SK-N-SH treated with all-trans-retinoic acid at 6 μM for 48 hours (cell line): ENCODE measurements around the gene AAGAB.
"Not testable (repeated sequence)": the region's sequence is repeated elsewhere in the genome, so short reads cannot be mapped to it uniquely, and the experiment has no call there.

Experiments
- ATAC-seq: fragments of 200-7000 bp; cut with Tn5 transposase; 3 replicates; pipeline ENCODE4 v1.9.1; 2020; ENCODE audit warnings: mild to moderate bottlenecking, moderate library complexity
- ARNTL ChIP-seq: fragments of 450-650 bp; formaldehyde crosslinking; IDR thresholded peaks from 2 replicates; pipeline ENCODE4 v1.5.0; 2020; ENCODE audit warnings: low read depth, mild to moderate bottlenecking, moderate library complexity, borderline replicate concordance
- BACH2 ChIP-seq: fragments of 250-450 bp; sonication (Bioruptor Pico); IDR thresholded peaks from 2 replicates; pipeline ENCODE4 v1.9.0; 2021; ENCODE audit warnings: mild to moderate bottlenecking, borderline replicate concordance
- CREB5 ChIP-seq: fragments of 250-450 bp; sonication (Bioruptor Pico); IDR thresholded peaks from 2 replicates; pipeline ENCODE4 v1.5.1; 2020; ENCODE audit warnings: low read depth, mild to moderate bottlenecking, moderate library complexity
- CSDC2 ChIP-seq: fragments of 250-450 bp; sonication (Bioruptor Pico); IDR thresholded peaks from 2 replicates; pipeline ENCODE4 v1.5.0; 2020; ENCODE audit warnings: mild to moderate bottlenecking, moderate library complexity
- GLIS3 ChIP-seq: fragments of 250-450 bp; sonication (Bioruptor Pico); IDR thresholded peaks from 2 replicates; pipeline ENCODE4 v1.5.0; 2020; ENCODE audit warnings: mild to moderate bottlenecking, moderate library complexity
- OSR1 ChIP-seq: fragments of 250-450 bp; sonication (Bioruptor Pico); IDR thresholded peaks from 2 replicates; pipeline ENCODE4 v1.8.0; 2022; ENCODE audit warnings: moderate library complexity, mild to moderate bottlenecking, inconsistent platforms
- PATZ1 ChIP-seq: fragments of 250-450 bp; sonication (Bioruptor Pico); IDR thresholded peaks from 2 replicates; pipeline ENCODE4 v1.8.0; 2020; ENCODE audit warnings: mild to moderate bottlenecking, moderate library complexity, borderline replicate concordance
- POU6F1 ChIP-seq: fragments of 250-450 bp; sonication (Bioruptor Pico); IDR thresholded peaks from 2 replicates; pipeline ENCODE4 v1.8.0; 2021; ENCODE audit warnings: low read depth, mild to moderate bottlenecking, moderate library complexity, borderline replicate concordance
- PPARA ChIP-seq: fragments of 250-450 bp; sonication (Bioruptor Pico); IDR thresholded peaks from 2 replicates; pipeline ENCODE4 v1.5.0; 2020; ENCODE audit warnings: mild to moderate bottlenecking, borderline replicate concordance
- SNAI2 ChIP-seq: fragments of 250-450 bp; sonication (Bioruptor Pico); IDR thresholded peaks from 2 replicates; pipeline ENCODE4 v1.5.0; 2020; ENCODE audit warnings: mild to moderate bottlenecking, moderate library complexity
- TCF4 ChIP-seq: fragments of 250-450 bp; sonication (Bioruptor Pico); IDR thresholded peaks from 2 replicates; pipeline ENCODE4 v1.8.0; 2021; ENCODE audit warnings: mild to moderate bottlenecking, moderate library complexity, borderline replicate concordance
- TOX ChIP-seq: fragments of 250-450 bp; sonication (Bioruptor Pico); IDR thresholded peaks from 2 replicates; pipeline ENCODE4 v1.8.0; 2021; ENCODE audit warnings: mild to moderate bottlenecking, moderate library complexity, borderline replicate concordance
- TSHZ2 ChIP-seq: fragments of 250-450 bp; sonication (Bioruptor Pico); IDR thresholded peaks from 2 replicates; pipeline ENCODE4 v1.5.0; 2020; ENCODE audit warnings: mild to moderate bottlenecking, moderate library complexity
- ZC3H10 ChIP-seq: fragments of 250-450 bp; sonication (Bioruptor Pico); IDR thresholded peaks from 2 replicates; pipeline ENCODE4 v1.5.1; 2021; ENCODE audit warnings: mild to moderate bottlenecking, moderate library complexity
- ZFP30 ChIP-seq: fragments of 450-650 bp; formaldehyde crosslinking; IDR thresholded peaks from 2 replicates; pipeline ENCODE4 v1.5.0; 2022; ENCODE audit warnings: mild to moderate bottlenecking, moderate library complexity
- ZNF565 ChIP-seq: fragments of 450-650 bp; formaldehyde crosslinking; conservative IDR thresholded peaks from 2 replicates; pipeline ENCODE4 v1.5.0; 2020; ENCODE audit warnings: low read depth, mild to moderate bottlenecking, moderate library complexity
- ZNF8 ChIP-seq: fragments of 450-650 bp; formaldehyde crosslinking; IDR thresholded peaks from 2 replicates; pipeline ENCODE4 v1.5.0; 2020; ENCODE audit warnings: mild to moderate bottlenecking, moderate library complexity
- TF ChIP-seq, protein P1 (sequence below): fragments of 250-450 bp; sonication (Bioruptor Pico); IDR thresholded peaks from 2 replicates; pipeline ENCODE4 v1.5.1; 2021; ENCODE audit warnings: mild to moderate bottlenecking, moderate library complexity

Gene AAGAB

DNA sequence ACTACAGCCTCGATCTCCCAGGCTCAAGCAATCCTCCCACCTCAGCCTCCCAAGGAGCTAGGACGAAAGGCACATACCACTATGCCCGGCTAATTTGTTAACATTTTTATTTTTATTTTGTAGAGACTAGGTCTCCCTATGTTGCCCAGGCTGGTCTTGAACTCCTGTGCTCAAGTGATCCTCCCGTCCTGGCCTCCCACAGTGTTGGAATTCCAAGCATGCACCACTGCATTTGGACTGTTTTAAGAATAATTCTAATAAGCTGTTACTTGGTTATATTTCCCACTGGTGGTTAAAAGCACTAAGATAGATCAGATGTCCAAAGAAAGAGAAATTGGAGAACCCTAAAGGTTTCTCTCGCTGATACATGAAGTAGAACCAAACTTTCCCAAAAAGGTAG is 3.1 kb downstream of the AAGAB start:
- no peak for ATAC-seq
- TF ChIP-seq BACH2 (CRISPR knock-in tag) (no peak), GLIS3 (no peak), POU6F1 (CRISPR knock-in tag) (no peak), ZFP30 (CRISPR knock-in tag) (no peak), PATZ1 (CRISPR knock-in tag) (no peak), TCF4 (CRISPR knock-in tag) (no peak), PPARA (CRISPR knock-in tag) (no peak), ZNF8 (CRISPR knock-in tag) (no peak), TSHZ2 (CRISPR knock-in tag) (no peak), OSR1 (no peak), ZC3H10 (no peak)

DNA sequence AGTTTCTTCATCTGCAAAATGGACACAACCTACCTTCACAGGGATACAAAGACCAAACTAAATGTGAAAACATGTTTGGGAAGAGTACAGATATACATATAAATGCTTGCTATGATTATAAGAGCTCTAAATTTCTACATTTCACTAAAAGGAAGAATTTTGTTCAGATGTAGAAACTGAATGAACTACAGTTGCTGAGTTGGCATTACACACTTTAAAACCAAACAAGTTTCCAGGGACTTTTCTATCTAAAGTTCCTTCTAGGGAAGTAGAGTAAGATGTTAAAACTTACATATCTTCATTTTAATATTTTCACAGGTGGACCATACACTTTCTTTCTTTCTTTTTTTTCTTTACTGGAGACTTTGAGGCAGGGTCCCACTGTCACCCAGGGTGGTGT is 4.6 kb downstream of the AAGAB start:
- no peak for ATAC-seq
- TF ChIP-seq, protein P1, sequence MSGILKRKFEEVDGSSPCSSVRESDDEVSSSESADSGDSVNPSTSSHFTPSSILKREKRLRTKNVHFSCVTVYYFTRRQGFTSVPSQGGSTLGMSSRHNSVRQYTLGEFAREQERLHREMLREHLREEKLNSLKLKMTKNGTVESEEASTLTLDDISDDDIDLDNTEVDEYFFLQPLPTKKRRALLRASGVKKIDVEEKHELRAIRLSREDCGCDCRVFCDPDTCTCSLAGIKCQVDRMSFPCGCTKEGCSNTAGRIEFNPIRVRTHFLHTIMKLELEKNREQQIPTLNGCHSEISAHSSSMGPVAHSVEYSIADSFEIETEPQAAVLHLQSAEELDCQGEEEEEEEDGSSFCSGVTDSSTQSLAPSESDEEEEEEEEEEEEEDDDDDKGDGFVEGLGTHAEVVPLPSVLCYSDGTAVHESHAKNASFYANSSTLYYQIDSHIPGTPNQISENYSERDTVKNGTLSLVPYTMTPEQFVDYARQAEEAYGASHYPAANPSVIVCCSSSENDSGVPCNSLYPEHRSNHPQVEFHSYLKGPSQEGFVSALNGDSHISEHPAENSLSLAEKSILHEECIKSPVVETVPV = no peak
- TF ChIP-seq OSR1 = no peak
- no peak for TF ChIP-seq TCF4 (CRISPR knock-in tag)
- TF ChIP-seq POU6F1 (CRISPR knock-in tag) = no peak
- no peak for TF ChIP-seq CREB5 (CRISPR knock-in tag)
- TF ChIP-seq ZC3H10 = no peak
- no peak for TF ChIP-seq ZNF565
- no peak for TF ChIP-seq TOX (CRISPR knock-in tag)
- TF ChIP-seq CSDC2 (CRISPR knock-in tag) = no peak
- no peak for TF ChIP-seq SNAI2
- no peak for TF ChIP-seq GLIS3
- no peak for TF ChIP-seq ARNTL (CRISPR knock-in tag)

DNA sequence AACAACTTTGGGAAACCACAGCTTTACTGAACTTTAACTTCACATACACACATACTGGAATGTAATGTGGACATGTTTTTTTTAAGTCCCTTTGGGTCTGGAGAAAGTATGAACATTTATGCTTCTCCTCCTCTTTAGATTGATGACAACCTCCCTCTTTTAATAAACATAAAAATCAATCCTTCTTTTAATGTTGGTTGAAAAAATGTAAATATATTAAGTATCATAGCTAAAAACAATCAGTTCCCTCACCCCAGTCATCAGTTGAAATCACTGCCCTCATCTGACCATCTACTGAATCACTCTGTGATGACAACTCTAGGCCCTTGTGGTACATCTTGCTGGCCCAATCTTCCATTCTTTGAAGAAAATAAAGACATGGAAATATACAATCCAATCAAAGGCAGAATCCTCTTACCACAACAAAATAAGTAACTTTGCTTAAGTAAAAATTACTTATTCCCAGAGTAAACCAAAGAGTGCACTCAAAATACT is 6.4 kb downstream of the AAGAB start:
- no peak for TF ChIP-seq TOX (CRISPR knock-in tag)
- TF ChIP-seq TCF4 (CRISPR knock-in tag) = no peak
- TF ChIP-seq BACH2 (CRISPR knock-in tag) = no peak
- TF ChIP-seq SNAI2 = no peak
- no peak for TF ChIP-seq ZNF565
- no peak for ATAC-seq

DNA sequence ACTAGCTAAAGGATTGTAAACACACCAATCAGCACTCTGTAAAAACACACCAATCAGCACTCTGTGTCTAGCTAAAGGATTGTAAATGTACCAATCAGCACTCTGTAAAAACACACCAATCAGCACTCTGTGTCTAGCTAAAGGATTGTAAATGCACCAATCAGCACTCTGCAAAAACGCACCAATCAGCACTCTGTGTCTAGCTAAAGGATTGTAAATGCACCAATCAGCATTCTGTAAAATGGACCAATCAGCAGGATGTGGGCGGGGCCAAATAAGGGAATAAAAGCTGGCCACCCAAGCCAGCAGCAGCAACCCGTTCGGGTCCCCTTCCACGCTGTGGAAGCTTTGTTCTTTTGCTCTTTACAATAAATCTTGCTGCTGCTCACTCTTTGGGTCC is 7.9 kb downstream of the AAGAB start:
- ATAC-seq = not testable (repeated sequence)
